NCI-H1092 treated with DMSO at 0.1 percent for 48 hours (cell line): ENCODE data around the gene NOSIP.

Experiments used
- DNase-seq: peaks from one replicate; lab custom pipeline; 2025; lab: John Stamatoyannopoulos, UW

The NOSIP gene

DNA sequence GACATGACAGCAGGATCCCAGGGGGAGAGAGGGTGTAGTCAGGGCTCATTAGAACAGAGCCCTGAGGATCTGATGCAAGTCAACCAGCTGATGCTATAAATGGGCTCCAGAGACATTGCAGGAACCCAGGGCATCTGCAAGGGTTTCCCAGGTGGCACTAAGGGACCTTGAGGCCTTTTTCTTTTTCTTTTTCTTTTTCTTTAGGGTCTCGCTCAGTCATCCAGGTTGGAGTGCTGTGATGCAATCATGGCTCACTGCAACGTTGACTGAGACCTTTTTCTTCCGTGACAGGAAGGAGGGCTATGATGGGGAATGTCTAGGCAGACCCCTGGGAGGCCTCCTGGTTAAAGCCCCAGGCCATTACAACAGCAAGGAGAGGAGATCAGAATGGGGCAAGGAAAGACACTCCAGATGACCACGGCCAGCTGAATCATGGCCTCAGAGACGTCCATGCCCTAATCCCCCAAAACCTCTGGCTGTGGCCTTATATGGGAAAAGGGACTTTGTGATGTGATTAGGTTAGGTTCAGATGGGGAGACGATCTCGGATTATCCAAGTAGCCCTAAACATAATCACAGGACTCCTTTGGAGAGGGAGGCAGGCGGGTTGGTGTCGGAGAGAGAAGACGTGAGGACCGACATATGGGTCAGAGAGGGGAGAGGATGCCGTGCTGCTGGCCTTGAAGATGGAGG lies 72.4 kb downstream of the NOSIP start:
- no peak for DNase-seq

DNA sequence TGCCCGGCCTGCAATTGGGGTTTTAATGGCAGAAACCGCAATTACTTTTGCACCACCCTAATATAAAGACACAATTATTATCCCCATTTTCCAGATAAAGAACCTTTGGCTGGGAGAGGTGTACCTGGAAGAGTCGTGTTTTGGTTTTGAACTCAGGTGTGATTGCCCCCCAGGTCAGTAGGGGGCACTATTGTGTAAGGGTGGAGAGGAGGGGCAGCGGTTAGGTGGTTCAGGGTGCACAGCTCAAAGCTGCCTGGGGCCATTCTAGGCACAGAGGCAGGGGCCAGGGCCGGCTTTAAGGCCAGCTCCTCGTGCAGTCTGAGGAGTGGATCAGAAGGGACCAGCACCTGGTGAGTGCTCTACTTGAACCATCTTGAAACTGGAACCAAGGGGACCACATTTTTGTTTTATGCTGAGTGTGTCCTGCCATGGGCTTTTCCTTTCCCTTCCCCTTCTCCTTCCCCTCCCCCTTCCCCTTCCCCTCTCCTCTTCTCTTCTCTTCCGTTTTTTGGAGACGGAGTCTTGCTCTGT lies 73.7 kb downstream of the NOSIP start:
- DNase-seq = peak; percentile 37
